Activated CD8-positive, alpha-beta memory T cell treated with anti-CD3 and anti-CD28 coated beads for 36 hours (primary cell): ENCODE results near the gene NEU2. TPM values are rescaled to one million over a fixed set of nuclear protein-coding genes. Genes with fewer than 3 reads are reported as not detected.
"Not testable (repeated sequence)": the region's sequence is repeated elsewhere in the genome, so short reads cannot be mapped to it uniquely, and the experiment has no call there.

Experiments used
- CTCF ChIA-PET: fragments of 350-600 bp; sonication (Branson Sonifier 250); formaldehyde crosslinking; loops from one replicate; lab custom pipeline; 2021; ENCODE audit warnings: antibody characterized with exemption; lab: Charles Lee
- POLR2A ChIA-PET: fragments of 350-600 bp; sonication (Branson Sonifier 250); formaldehyde crosslinking; loops from one replicate; lab custom pipeline; 2021; ENCODE audit warnings: antibody characterized with exemption; lab: Charles Lee
- total RNA-seq, 2 experiments: library from RNA; stranded (reverse); gene quantifications; one replicate each; pipeline ENCODE4 v1.2.3, GENCODE V29; 2021

Gene NEU2
- total RNA-seq, 2 experiments from 2014 or later: not detected

DNA sequence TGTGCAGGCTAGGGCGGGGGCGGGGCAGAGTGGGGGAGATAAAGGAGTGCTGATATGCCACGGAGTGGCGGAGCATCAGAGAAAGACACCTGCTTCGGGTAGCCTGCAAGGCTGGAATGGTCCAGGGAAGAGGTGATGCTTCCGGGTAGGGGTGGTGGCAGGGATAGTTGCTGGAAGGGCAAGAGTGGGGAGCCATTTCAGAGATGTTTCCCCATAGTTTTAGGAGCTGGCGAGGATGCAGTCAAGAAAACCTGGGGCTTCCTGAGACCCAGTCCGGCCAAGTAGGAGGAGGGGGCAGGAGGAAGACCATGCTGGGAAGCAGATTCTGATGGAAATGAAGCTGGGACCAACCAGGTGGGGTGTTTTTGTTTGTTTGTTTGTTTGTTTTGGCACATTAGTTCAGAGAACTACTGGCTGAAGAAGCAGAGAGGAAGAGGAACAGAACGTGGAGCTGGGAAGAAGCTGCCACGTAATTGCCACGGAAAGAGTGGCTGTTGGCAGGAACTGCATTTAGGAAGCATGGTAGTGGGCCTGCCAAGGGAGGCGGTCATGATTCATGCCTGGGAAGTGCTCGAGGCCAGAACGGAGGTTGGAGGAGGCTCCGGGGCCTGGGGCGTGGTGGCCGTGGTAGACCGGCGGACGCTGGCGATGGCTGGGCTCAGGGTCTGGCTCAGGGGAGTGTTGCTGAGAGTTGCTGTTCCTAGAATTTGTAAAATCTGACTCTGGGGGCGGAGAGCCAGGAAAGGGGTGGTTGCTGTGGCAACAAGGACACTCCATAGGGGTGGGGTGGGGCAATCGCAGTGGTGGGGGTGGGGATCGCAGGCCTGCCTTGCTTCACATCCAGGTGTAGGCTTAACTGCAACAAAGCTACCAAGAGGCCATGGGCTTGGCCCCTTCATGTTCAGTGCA is 19.0 kb downstream of the NEU2 start:
- ChIA-PET POLR2A (no interaction called here), CTCF (interaction anchor here (0.6 to 0.9 kb wide), 2 partner anchors 9 to 1075 kb away, joined by 3 read pairs; partner anchors contain the start of gene INPP5D)

DNA sequence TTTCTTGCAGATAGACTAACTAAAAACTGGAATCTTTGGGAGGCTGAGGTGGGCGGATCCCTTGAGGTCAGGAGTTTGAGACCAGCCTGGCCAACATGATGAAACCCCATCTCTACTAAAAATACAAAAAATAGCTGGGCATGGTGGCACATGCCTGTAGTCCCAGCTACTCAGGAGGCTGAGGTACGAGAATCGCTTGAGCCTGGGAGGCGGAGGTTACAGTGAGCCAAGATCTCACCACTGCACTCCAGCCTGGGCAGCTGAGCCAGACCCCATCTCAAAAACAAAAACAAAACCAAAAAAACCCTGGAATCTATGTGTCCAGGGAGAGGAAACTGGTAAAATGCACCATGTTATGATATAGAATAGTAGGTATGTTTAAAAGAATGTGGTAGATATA is 20.0 kb downstream of the NEU2 start:
- POLR2A ChIA-PET: not testable (repeated sequence)
- CTCF ChIA-PET: interaction anchor here (1.2 to 2.1 kb wide), 2 partner anchors 10 to 66 kb away, joined by 3 to 5 read pairs; no protein-coding TSS in a partner anchor

DNA sequence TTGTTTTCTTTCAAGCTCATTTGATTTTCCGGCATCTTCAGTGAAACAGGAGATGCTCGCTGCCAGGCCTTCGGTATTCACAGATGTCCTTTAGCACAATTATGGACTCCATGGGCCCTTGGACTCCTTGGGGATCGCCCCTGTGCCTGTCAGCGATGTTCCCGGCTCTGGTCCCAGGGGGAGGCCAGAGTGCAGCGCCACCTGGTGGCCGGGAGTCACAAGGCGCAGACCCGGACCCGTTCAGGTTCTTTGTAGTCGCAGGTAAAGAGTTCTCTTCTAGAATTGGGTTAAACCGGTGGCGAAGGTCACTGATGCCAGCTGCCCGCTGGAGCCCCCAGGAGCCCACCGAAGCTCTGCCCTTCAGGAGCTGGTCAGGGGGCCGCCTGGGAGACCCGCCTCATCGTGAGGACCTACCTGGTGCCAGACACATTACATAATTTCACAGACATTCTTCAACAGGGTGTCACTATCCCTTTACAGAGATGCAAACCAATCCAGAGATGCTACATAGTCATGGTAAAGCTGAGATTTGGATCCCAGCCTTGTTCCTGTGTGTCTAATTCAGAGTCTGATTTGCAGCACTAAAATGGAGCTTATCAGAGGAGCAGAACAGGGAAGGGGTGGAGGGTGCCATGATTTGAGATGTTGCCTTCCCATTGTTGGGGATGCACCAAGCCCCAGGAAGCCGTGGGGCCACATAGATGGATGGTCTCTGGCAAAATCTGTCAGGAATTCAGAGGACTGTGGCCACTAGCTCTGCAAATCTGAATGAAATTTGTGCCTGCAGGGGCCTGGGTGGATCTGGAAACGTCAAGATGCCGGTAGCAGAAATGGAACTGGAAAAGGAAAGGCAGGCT is 21.7 kb downstream of the NEU2 start:
- ChIA-PET POLR2A (no interaction called here), CTCF (interaction anchor here (0.6 to 2.1 kb wide), 24 partner anchors 8 to 449 kb away, joined by 3 to 6 read pairs (median 4); partner anchors contain the start of gene ATG16L1)

DNA sequence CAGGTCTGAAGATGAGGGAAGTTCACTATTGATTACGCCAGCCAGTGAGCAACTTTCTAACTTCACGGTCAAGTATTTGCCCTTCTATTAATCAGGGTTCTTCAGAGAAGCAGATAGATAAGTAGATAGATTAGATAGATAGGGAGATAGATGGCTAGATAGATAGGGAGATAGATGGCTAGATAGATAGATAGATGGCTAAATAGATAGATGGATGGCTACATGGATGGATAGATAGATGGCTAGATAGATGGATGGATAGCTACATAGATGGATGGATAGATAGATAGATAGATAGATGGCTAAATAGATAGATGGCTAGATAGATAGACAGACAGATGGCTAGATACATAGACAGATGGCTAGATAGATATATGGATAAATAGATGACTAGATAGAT is 22.9 kb downstream of the NEU2 start:
- ChIA-PET POLR2A (no interaction called here), CTCF (interaction anchor here (1.0 to 1.4 kb wide), 3 partner anchors 9 to 102 kb away, joined by 3 to 6 read pairs (median 3); no protein-coding TSS in a partner anchor)

DNA sequence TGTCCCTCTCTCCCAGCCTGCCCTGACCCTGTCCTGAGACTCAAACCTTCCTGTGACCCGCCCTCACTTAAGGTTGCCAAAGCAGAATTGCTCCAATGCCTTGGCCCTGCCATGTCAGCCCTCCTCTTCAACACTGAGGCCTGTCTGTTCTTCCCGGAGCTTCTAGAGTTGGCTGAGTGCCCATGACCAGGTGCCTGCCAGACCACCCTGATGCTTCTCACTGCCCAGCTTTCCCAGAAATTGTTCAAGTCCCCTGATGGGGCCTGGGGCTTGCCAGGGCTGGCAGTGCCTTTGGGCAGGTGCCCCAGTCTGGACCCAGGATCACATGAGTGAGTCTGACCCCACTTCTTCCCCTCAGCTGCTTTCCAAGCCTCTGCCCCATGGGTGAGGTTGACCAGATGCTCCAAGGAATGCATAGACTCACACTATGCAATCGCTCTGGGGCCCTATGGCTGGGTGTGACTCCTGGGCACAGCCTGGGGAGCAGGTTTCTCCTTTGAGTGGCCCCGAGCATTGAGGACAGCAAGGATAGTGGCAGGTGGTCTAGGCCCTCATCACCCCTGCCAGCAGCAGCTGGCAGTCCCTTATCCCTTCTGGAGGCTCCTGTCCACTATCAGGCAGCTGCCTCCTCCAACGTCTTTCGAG is 24.6 kb downstream of the NEU2 start:
- ChIA-PET POLR2A (no interaction called here), CTCF (interaction anchor here (0.6 to 1.0 kb wide), 3 partner anchors 43 to 289 kb away, joined by 3 read pairs; no protein-coding TSS in a partner anchor)

DNA sequence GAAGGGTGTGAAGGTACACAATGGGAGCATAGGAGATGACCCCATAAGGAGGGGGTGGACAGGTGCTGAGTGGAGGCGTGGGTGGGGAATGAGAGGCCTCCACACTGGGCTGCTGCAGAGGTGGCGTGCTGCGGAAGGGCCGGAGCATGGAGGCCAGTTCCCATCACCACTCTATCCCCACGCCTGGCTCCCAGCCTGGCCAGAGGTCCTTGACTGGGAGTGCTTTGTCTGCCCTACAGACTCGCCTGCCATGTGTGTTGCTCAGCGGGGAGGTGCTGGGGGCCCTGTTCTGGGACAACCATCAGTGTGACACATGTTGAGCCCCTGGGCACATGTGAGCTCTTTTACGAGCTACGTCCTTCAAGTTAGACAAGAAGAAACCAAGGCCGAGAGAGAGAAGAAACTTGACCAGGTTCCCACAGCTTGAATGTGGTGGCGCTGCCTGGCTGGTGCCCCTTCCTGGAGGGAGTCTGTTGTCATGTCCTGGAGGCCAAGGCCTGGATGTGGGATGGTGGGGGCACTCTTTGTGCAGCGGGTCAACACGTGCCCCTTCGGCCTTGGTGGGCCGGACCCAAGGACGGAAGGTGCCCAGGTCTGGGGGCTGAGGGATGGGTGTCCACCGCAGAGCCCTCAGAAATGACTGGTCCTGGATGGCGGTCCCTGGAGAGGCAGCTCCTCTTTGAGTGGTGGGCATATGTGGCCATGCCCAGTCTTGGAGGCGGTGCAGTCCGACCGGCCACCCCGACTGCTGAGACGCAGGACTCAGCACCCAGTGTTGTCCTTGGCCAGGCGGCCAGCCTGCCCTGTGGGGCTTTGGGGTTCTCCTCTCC is 26.5 kb downstream of the NEU2 start:
- ChIA-PET CTCF (interaction anchor here (1.0 to 3.9 kb wide), 4 partner anchors 24 to 84 kb away, joined by 3 to 40 read pairs (median 4); no protein-coding TSS in a partner anchor), POLR2A (interaction anchor here (0.6 to 3.8 kb wide), 4 partner anchors 16 to 304 kb away, joined by 3 to 57 read pairs (median 8); partner anchors contain the start of gene ATG16L1)

DNA sequence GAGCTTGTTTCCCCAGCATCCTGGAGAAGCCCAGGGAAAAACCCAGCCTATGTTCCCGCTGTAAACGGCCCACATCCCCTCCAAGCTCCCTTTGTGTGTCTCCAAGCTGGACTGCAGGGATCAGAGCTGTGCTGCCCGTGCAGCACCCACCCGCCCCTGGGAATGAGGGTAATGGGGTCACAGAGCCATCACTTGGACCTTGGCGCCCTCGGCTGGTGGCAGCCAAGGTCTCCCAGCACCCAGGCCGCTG is 27.0 kb downstream of the NEU2 start:
- ChIA-PET CTCF (interaction anchor here (1.1 to 3.9 kb wide), 5 partner anchors 11 to 207 kb away, joined by 3 to 40 read pairs (median 4); no protein-coding TSS in a partner anchor), POLR2A (interaction anchor here (0.6 to 3.8 kb wide), 7 partner anchors 16 to 509 kb away, joined by 3 to 57 read pairs (median 6); partner anchors contain the start of genes ATG16L1 and EIF4E2)

DNA sequence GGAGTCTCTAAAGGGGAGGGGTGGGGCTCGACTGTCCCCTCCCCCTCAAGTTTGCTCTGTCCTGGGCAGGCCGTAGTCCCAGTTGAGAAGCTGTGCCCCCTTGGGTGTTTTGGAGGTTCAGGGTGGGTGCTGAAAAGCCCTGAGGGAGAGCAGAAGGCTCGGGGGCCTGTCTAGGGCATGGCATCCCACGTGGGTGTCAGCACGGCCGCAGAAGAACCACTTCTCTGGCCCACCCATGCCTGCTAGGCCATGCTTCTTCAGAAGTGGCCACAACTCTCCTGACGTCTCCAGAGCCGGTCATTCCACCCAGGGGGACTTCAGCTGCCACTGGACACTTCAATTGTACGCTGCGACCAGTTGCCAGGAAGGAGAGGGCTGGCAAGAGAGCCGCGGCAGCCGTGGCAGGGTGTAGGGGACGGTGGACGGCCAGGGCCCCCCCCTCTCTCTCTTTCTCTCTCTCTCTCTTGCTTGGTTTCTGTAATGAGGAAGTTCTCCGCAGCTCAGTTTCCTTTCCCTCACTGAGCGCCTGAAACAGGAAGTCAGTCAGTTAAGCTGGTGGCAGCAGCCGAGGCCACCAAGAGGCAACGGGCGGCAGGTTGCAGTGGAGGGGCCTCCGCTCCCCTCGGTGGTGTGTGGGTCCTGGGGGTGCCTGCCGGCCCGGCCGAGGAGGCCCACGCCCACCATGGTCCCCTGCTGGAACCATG is 27.5 kb downstream of the NEU2 start, which contains the start of gene INPP5D:
Gene INPP5D, plus strand, starts transcription at position 546 of the 704 bp plus-strand sequence. Its CDS starts 137 bp downstream, at position 683.
- ChIA-PET POLR2A (interaction anchor here (0.6 to 3.8 kb wide), 9 partner anchors 15 to 509 kb away, joined by 3 to 57 read pairs (median 4); partner anchors contain the start of genes ATG16L1 and EIF4E2), CTCF (interaction anchor here (0.6 to 3.9 kb wide), 12 partner anchors 9 to 454 kb away, joined by 3 to 40 read pairs (median 5); partner anchors contain the start of gene ATG16L1)

DNA sequence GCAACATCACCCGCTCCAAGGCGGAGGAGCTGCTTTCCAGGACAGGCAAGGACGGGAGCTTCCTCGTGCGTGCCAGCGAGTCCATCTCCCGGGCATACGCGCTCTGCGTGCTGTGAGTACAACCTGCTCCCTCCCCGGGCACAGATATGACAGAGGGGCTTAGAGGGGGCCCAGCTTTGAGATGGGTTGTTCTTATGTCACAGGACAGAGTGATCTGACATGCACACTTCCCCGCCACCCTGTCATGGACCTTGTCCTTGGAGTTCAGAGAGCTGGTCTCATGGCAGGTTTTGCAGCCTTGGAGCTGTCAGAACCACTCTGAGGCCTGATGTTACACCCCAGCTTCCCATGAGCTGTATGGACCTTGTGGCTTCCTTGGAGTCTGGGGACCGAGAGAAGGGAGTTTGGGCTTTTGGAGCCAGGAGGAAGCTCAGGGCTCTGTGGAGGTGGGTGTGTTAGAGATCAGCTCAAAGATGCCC is 28.1 kb downstream of the NEU2 start:
- CTCF ChIA-PET: interaction anchor here (0.9 to 3.9 kb wide), 12 partner anchors 9 to 455 kb away, joined by 3 to 40 read pairs (median 5); partner anchors contain the start of gene ATG16L1
- POLR2A ChIA-PET: interaction anchor here (0.6 to 3.8 kb wide), 11 partner anchors 15 to 510 kb away, joined by 3 to 57 read pairs (median 5); partner anchors contain the start of genes ATG16L1 and EIF4E2

DNA sequence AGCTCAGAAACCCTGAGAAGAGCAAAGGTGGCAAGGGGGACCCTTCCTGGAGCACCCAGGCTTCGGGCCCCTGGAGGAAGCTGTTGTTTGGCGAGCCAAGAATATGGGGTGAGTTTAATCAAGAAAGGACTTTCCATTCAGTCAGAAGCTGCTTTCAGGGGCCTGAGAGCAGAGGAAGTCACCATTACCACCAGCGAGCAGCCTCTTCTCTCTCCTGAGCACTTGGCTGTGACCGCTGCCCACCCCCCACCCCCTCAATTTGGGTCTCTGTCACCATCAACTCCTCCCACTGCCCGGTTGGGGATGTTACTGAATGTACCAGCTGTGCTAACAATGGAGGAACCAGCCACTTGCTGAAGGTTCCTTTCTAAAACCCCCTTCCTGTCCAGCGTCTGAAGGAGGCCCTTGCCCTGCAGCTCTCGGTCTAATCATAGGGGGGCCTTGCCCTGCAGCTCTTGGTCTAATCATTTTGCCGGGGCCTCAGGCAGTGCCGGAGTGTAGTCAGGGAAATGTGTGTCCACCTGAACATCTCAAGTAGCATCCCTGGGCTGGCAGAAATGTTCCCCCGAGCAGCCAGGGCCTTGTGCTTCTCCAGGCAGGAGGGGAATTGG is 28.6 kb downstream of the NEU2 start:
- POLR2A ChIA-PET: interaction anchor here (0.6 to 3.8 kb wide), 14 partner anchors 13 to 510 kb away, joined by 3 to 57 read pairs (median 5); partner anchors contain the start of genes ATG16L1 and EIF4E2
- CTCF ChIA-PET: interaction anchor here (0.9 to 3.9 kb wide), 12 partner anchors 10 to 456 kb away, joined by 3 to 40 read pairs (median 4); partner anchors contain the start of gene ATG16L1

DNA sequence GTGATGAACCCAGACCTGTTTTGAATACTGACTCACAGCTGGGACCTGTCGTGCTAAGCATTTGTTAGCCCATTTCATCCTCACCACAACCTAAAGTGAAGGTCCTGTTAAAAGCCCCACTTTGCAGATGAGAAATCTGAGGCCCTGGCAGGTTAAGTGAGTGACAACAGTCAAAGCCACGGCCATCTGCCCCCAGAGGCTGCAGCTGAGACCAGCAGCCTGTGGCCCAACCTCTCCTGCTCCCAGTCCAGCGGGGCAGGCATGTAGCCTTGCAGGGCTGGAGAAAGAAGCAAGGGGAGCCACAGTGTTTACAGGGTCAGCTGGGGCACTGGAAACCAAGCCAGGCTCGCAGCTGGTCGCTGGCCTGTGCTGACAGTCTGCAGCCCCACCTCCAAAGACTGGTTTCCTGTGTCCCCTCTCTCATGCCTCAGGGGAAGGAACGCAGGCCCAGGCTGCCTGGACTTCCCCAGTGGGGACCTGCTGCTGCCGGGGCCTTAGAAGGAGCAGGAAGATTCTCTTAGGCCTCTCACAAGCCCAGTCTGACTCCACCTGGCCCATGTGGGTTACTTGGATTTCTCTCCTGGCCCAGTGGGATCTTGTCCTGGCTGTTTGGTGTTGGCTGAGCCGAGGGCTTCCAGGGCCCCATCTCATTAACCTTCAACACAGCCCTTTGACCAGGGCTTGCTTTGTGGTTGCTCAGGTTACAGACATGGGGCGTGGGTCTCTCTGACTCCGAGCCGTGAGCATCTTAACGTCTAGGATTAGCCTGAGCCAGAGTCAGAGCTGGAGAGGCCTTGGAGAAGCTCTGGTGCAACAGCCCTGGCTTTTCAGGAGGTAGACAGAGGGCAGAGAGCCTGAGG is 29.3 kb downstream of the NEU2 start:
- CTCF ChIA-PET: interaction anchor here (0.9 to 3.9 kb wide), 7 partner anchors 9 to 189 kb away, joined by 3 to 40 read pairs (median 8); partner anchors contain the start of gene ATG16L1
- POLR2A ChIA-PET: interaction anchor here (0.6 to 3.8 kb wide), 8 partner anchors 12 to 228 kb away, joined by 3 to 57 read pairs (median 8); no protein-coding TSS in a partner anchor

DNA sequence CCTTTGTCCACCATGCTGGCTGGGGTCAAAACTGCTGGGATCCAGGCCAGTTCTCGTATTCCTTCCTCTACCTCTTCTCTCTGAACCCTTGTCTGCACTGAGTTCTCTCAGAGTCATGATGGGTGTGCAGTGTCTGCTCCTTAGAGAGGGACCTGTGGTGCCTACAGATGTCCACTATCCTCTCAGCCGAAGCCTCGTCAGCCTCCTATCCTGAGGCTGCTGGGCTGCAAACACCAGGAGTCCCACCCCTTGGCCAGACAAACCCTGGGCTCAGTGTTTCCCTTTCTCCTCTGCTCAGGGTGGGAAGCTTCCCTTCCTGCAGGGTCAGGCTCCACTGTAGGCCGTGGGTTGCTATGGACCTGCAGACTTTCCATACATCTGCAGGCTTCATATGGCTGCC is 30.0 kb downstream of the NEU2 start:
- CTCF ChIA-PET: interaction anchor here (1.4 to 3.9 kb wide), 2 partner anchors 20 to 189 kb away, joined by 3 to 40 read pairs; partner anchors contain the start of gene ATG16L1
- POLR2A ChIA-PET: interaction anchor here (3.8 kb wide), 1 partner anchor 20 kb away, joined by 57 read pairs; no protein-coding TSS in a partner anchor

DNA sequence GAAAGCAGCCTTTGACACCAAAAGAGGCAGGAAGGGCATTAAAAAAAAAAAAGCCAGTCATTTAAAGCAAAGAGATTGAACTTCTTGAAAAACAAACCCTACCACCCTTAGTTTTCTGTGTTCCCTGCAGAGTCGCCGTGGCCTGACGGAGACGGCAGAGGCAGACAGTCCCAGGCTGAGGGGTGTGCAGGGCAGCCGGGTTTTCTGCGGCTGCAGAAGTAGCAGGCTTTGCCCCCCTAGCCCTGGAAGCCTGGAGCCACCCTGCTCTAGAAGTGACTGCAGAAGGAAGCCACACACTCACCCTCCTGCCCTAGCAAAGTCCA is 30.4 kb downstream of the NEU2 start:
- POLR2A ChIA-PET: no interaction called here
- CTCF ChIA-PET: interaction anchor here (1.0 kb wide), 1 partner anchor 13 kb away, joined by 3 read pairs; no protein-coding TSS in a partner anchor

DNA sequence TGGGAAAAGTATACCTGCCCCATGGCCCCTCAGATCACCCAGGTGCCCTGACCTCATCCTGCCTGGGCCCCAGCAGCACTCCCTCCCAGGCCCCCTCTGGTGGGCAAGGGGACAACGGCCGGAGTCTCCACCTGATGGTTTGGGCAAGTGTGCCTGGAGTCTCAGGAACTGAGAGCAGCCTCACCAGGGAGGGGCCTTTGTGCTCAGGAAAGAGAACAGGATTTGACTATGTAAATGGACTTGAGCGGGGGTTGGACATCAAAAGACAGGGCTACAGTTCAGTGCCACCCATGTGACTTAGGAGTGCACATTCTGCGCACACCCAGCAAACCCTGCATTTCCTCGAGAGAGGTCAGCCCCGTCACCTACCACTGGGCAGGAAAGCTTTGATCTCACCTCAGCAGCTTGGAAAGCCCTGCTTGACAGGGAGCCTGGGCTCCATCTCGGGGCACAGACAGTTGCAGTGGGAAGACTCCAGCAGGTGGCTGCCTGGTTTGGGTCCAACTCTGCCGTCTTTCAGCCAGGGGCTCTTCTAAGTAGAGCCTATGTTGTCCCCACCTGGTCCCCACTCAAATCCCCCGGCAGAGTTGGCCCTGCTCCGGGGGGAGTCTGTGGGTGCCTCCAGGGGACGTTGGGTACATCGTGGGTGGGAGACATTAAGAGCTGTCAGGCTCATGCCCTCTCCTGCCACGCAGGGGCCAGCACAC is 30.9 kb downstream of the NEU2 start:
- ChIA-PET POLR2A (no interaction called here), CTCF (interaction anchor here (0.8 to 1.5 kb wide), 3 partner anchors 12 to 188 kb away, joined by 3 to 5 read pairs (median 3); partner anchors contain the start of gene ATG16L1)
